HG02571 (cell line): ENCODE measurements around the gene CEP68.
A peak's percentile ranks its signal among the peaks of the same experiment; 100 is the strongest.
"Not testable (repeated sequence)": the region's sequence is repeated elsewhere in the genome, so short reads cannot be mapped to it uniquely, and the experiment has no call there.

Experiments
- ATAC-seq: cut with Tn5 transposase; IDR thresholded peaks from one replicate; pipeline ENCODE4 v1.9.1; 2021; ENCODE audit warnings: mild to moderate bottlenecking, moderate library complexity; ENCODE audit not compliant: unreplicated experiment

CEP68 gene

DNA sequence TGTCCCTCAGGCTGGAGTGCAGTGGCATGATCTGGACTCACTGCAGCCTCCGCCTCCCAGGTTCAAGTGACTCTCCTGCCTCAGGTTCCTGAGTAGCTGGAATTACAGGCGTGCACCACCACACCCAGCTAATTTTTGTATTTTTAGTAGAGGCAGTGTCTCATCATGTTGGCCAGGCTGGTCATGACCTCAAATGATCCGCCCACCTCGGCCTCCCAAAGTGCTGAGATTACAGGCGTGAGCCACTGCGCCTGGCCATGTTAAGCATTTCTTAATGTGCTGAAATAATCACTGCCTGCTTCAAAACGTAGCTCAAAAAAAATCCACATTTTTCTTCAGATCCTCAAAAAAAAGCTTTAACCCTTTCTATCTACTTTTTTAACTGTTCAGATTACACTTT is 69.2 kb downstream of the CEP68 start:
- not testable (repeated sequence) for ATAC-seq

DNA sequence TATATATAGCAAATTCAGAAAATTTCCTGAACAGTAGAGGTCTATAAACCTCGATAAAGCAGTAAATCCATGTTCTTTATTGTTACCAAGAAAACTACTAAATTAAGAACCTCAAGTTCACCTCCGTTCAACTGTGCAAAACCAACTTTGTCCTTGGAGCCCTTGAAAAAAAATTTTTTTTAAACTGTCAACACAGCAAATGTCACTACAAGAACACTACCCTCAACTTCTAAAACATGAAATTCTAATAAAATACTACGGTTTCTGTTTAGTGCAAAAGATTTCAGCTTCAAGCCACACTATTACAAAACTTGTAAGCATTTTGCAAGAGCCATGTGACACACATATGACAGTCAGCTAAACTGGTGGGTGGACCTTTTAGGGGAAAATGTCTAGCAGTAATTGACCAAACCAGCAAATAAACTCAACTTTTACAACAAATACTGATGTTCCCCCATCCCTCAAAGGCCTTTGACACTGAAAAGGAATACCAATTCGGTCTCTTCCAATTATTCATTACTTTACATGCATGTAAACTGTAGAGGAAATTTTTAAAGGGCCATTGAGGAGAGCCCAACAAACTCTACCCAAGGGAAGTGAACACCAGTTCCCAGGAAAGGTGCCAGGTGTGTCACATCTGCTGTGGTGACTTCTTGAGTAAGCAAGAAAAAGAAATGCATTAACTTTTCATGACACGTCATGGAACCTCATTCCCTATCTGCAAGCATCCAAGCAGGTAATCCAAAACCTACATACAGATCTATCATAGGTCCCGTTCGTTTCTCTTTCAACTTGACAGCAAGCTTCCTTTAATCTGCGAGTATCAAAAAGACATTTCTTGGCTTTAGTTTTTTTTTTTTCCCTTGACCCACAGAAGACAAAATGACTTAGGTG is 72.3 kb downstream of the CEP68 start:
- no peak for ATAC-seq

DNA sequence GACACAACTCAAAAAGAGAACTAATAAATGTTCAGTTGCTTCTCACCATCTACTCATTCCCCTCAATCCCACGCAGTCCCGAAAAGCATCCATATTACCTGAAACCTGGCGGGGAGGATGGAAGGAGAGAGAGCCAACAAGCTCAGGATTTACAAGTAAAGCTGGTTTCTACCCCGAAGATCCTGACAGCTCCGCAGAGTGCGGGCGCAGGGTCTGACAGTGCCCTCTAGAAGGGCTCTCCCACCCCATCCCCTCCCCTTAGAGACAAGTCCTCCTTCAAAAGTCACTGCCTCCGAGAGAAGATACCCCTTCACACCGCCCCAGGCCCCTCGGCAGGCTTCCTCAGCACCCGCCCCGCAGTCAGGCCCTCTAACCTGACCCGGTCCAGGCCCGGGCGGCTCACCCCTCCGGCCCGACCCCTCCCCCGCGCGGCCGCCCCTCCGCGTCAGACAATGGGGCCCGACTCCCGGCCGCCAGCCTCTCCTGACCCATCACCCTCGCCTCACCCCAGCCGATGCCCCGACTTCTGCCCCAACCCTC is 73.1 kb downstream of the CEP68 start:
- ATAC-seq = no peak

DNA sequence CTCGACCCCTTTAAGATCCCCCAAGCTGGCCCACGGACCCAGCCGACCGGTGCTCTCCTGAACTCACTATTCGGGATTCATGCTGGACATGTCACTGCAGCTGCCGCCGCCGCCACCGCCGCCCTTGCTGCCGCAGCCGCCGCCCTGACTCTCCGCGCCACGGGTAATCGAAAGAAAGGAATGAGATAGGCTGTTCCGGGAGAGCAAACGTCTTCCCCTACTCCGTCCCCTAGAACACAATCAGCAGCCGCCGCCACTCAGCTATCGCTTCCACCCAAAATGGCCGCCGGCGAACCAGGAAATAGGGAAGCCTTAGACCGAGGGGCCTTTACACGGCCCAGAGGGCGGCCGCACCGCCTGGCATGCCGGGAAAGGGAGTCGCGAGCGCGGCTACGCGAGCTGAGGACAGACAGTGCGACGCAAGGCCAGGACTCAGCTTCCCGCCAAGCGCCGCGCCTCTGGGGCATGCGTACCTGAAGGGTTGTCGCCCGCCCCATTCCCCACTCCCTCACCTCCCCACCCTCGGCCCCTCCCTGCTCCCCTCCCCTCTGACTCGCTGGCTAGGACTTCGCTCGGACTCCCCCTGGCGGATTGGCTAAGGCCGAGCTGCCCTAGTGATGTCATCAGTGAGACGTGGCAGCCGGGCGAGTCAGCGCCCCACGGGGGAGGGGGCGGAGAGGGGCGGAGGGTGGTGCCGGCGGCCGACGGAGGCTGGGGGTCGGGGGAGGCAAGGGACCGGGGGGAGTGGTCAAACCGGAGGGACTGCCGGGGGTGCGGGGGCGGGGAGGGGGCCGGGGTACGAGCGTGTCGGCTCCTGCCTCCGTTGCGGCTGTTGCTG is 73.8 kb downstream of the CEP68 start, which contains the start of gene RAB1A:
Gene RAB1A (minus strand): TSS at position 281 of the 838 bp plus-strand sequence. CDS start 191 bp downstream, at position 90.
- peak; percentile 94 for ATAC-seq

DNA sequence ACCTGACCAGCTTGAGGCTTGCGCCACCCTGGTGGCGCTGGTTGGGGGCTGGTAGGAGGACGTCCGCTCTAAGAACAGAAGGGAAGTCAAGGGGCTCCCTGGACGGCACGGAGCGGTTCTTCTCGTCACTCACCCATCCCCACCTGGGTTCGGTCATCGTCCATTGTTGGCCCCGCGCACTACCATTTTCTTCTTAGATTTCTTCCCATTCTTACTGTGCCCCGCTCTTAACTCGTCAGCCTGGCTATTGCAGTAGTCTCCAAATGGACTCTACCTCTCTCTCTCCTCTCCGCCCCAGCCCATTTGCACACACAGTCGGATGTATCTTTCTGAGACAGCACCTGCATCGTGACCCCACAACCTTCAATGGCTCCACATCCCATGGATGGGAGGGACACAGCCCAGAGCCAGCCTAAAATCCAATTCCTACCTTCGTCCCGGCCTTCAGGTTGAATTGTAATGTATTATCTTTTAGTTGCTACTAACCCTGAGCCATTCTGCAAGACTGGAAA is 74.5 kb downstream of the CEP68 start:
- peak; percentile 35 for ATAC-seq

DNA sequence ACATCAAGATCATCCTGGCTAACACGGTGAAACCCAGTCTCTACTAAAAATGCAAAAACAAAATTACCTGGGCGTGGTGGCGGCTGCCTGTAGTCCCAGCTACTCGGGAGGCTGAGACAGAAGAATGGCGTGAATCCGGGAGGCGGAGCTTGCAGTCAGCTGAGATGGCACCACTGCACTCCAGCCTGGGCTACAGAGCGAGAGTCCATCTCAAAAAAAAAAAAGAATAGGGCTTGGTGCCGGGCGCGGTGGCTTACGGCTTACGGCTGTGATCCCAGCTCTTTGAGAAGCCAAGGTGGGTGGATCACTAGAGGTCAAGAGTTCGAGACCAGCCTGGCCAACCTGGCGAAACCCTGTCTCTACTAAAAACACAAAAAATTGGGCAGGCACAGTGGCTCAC is 76.7 kb downstream of the CEP68 start:
- not testable (repeated sequence) for ATAC-seq

DNA sequence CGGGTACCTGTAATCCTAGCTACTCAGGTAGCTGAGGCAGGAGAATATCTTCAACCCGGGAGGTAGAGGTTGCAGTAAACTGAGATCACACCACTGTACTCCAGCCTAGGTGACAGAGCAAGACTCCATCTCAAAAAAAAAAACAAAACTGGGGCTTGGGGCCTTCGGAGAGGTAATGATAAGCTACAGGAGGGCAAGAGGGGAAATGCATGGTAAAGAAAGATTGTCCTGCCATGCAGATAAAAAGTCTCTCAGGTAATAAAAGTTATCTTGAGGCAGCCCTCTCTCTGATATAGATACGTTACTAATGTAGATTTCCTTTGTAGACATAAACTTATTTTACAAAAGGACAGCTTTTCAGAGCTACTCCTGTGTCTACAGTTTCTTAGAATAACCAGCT is 77.4 kb downstream of the CEP68 start:
- ATAC-seq = no peak

DNA sequence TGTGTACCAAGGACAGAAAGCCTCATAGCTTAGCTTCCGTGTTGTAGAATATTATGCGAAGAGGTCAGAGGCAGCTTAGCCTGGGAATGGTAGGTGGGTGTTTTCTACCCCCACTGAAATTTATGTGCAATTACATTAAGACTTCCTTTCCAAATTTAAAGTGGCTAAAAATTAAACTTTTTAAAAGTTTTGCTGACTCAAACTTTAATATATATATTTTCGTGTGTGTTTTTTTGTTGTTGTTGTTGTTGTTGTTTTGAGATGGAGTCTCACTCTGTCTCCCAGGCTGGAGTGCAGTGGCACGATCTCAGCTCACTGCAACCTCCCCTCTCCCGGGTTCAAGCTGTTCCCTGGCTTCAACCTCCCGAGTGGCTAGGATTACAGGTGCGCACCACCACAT is 77.9 kb downstream of the CEP68 start:
- ATAC-seq = no peak

DNA sequence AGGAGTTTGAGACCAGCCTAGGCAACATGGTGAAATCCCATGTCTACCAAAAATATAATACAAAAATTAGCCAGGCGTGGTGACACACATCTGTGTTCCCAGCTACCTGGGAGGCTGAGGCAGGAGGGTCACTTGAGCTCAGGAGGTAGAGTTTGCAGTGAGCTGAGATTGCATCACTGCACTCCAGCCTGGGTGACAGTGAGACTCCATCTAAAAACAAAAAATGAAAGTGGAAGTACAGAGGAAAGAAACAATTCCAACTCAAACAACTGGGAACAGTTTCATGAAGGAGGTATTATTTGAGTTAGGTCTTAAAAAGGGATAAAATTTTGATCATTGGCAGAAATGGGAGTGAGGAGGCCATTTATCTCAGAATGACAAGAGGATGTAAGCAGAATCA is 80.0 kb downstream of the CEP68 start:
- no peak for ATAC-seq
